Measurements from ENCODE around the gene EXOC1. TPM values are rescaled to one million over a fixed set of nuclear protein-coding genes. Genes with fewer than 3 reads are reported as not detected.

The EXOC1 gene
- total and polyA plus RNA-seq, 2 of the 4 experiments (the other 2 are of a cell fraction), result 19.9 to 49.5 TPM

- Histone ChIP-seq H2AK9ac (replicated peaks; ENCODE audit: low read depth, low read length, poor library complexity) (no peak overlapping the region), H4K8ac (ENCODE audit: low read depth in 2 of 2, low read length in 2 of 2) (no peak overlapping the region), H3K9me3 (ENCODE audit: control insufficient read depth, insufficient read depth, low read length) (no peaks in the 10 kb centered on the region), H3K18ac (ENCODE audit: low read depth, low read length) (no peak overlapping the region), H3K9me1 (ENCODE audit: insufficient read depth, low read length) (peaks cover 2% of the 10 kb centered on the region; the same call in 1 of the 2 replicates), H2BK120ac (ENCODE audit: low read depth, low read length) (no peak overlapping the region), H3K23ac (ENCODE audit: low read depth, low read length) (no peak overlapping the region), H3K27me3 (ENCODE audit: control insufficient read depth, insufficient read depth, low read length) (no peaks in the 10 kb centered on the region), H2BK15ac (ENCODE audit: low read depth, low read length) (no peak overlapping the region), H4K91ac (ENCODE audit: insufficient read depth, low read depth, low read length) (no peak overlapping the region), H2AK5ac (ENCODE audit: low read depth, low read length) (no peak overlapping the region), H4K20me1 (ENCODE audit: insufficient read depth, low read length) (no peaks in the 10 kb centered on the region), H3K4me3 (ENCODE audit: insufficient read depth, low read depth, low read length) (no peak overlapping the region), H3K27ac (ENCODE audit: insufficient read depth, low read length) (no peak overlapping the region), H3K4me1 (ENCODE audit: control insufficient read depth, insufficient read depth, low read length) (peaks cover 2% of the 10 kb centered on the region; the same call in 1 of the 2 replicates), H3K36me3 (ENCODE audit: control insufficient read depth, insufficient read depth, low read length) (peaks cover 18% of the 10 kb centered on the region), H3K9ac (ENCODE audit: low read depth, low read length) (no peak overlapping the region), H3K56ac (ENCODE audit: extremely low read depth, insufficient read depth, low read length) (no peak overlapping the region), H3K4ac (ENCODE audit: low read depth, low read length) (no peak overlapping the region), H3K79me1 (ENCODE audit: low read depth in 1 of 2, low read length in 2 of 2) (peaks cover 0 to 11% of the 10 kb centered on the region in 2 experiments; a peak in 2 of 4 replicates), H4K5ac (ENCODE audit: low read depth, low read length) (no peak overlapping the region), H2AFZ (replicated peaks; ENCODE audit: low read length, poor library complexity) (no peak overlapping the region), H3K4me2 (ENCODE audit: low read depth, low read length) (peak overlapping the region; percentile 27; the same call in 1 of the 2 replicates), H3K14ac (replicated peaks; ENCODE audit: low read depth, low read length) (no peak overlapping the region), H2BK5ac (ENCODE audit: low read depth, low read length, poor library complexity, severe bottlenecking) (peak overlapping the region; percentile 47), H2BK20ac (ENCODE audit: low read depth, low read length) (no peak overlapping the region)
- TF ChIP-seq ELK1 (IDR thresholded peaks at IDR 0.05; ENCODE audit: borderline replicate concordance, low read depth, low read length), result no peak
- TF ChIP-seq, protein P1, sequence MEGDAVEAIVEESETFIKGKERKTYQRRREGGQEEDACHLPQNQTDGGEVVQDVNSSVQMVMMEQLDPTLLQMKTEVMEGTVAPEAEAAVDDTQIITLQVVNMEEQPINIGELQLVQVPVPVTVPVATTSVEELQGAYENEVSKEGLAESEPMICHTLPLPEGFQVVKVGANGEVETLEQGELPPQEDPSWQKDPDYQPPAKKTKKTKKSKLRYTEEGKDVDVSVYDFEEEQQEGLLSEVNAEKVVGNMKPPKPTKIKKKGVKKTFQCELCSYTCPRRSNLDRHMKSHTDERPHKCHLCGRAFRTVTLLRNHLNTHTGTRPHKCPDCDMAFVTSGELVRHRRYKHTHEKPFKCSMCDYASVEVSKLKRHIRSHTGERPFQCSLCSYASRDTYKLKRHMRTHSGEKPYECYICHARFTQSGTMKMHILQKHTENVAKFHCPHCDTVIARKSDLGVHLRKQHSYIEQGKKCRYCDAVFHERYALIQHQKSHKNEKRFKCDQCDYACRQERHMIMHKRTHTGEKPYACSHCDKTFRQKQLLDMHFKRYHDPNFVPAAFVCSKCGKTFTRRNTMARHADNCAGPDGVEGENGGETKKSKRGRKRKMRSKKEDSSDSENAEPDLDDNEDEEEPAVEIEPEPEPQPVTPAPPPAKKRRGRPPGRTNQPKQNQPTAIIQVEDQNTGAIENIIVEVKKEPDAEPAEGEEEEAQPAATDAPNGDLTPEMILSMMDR (conservative IDR thresholded peaks at IDR 0.05; ENCODE audit: low read depth, low read length), result no peak
- TF ChIP-seq RCOR1 (IDR thresholded peaks at IDR 0.05; ENCODE audit: insufficient replicate concordance, low read length), result no peak
- TF ChIP-seq MAZ (IDR thresholded peaks at IDR 0.05; ENCODE audit: borderline replicate concordance, low read depth, low read length), result no peak
- peak; percentile 55 for TF ChIP-seq CEBPB (IDR thresholded peaks at IDR 0.05; ENCODE audit: low read depth, low read length)
- no peak for TF ChIP-seq USF2 (IDR thresholded peaks at IDR 0.05; ENCODE audit: low read depth, low read length)
- TF ChIP-seq MAFK (IDR thresholded peaks at IDR 0.05; ENCODE audit: low read depth, low read length), result no peak
- no peak for TF ChIP-seq CHD1 (IDR thresholded peaks at IDR 0.05; ENCODE audit: low read depth, low read length)
- no peak for TF ChIP-seq RAD21 (IDR thresholded peaks at IDR 0.05; ENCODE audit: low read length)
- peak; percentile 95 for TF ChIP-seq FOS (IDR thresholded peaks at IDR 0.05; ENCODE audit: low read depth, low read length)
- no peak for TF ChIP-seq BHLHE40 (IDR thresholded peaks at IDR 0.05; ENCODE audit: low read depth, low read length)
- TF ChIP-seq MXI1 (IDR thresholded peaks at IDR 0.05; ENCODE audit: borderline replicate concordance, low read depth, low read length), result no peak
- no peak for TF ChIP-seq RFX5 (IDR thresholded peaks at IDR 0.05; ENCODE audit: low read depth, low read length)
- TF ChIP-seq SMC3 (IDR thresholded peaks at IDR 0.05; ENCODE audit: low read depth, low read length), result no peak
- intact Hi-C loops (cut with micrococcal nuclease), result loop anchor here (2.0 to 5.0 kb wide), 4 partner anchors 82 to 519 kb away; partner anchors contain the start of genes CEP135 and SRD5A3
- no TSS peak for BruUV-seq (replicated peaks)
- dilution Hi-C loops (cut with HindIII; ENCODE audit: low sequenced_read_pairs, unreplicated experiment), result no loop called here
- in situ Hi-C loops (cut with MboI; ENCODE audit: low sequenced_read_pairs), result loop anchor here (25.0 kb wide), 1 partner anchor 454 kb away; no protein-coding TSS in a partner anchor
- ATAC-seq (ENCODE audit: low read depth) (peak; percentile 89), DNase-seq (peak; percentile 96)
- POLR2A ChIA-PET (ENCODE audit: unreplicated experiment), result interaction anchor here (0.6 to 1.0 kb wide), 3 partner anchors 10 to 320 kb away, joined by 3 to 6 read pairs (median 5); no protein-coding TSS in a partner anchor
- CTCF ChIA-PET, result interaction anchor here (0.5 to 1.5 kb wide), 4 partner anchors 50 to 421 kb away, joined by 3 to 6 read pairs (median 4); partner anchors contain the start of gene CEP135
- no CpG with 5 or more reads among the region's 2 CpGs for WGBS, 2 experiments (ENCODE audit: extremely low coverage in 2 of 2, insufficient read length in 1 of 2)
These were observed 13.0 kb downstream of the EXOC1 start for GRCh38 chr4:55866290-55866907.
